ENCODE data around the gene SKP1.

- TF ChIP-seq CTCF (IDR thresholded peaks at IDR 0.05) (no peak), POLR2A (IDR thresholded peaks at IDR 0.05) (no peak)
Measured at GRCh38 chr5:134111741-134112647, 64.8 kb downstream of the SKP1 start.
